GM19452 (cell line): ENCODE measurements around the gene MAP2K2.

ENCODE experiments used
- ATAC-seq: cut with Tn5 transposase; IDR thresholded peaks from one replicate; pipeline ENCODE4 v1.9.1; 2021; ENCODE audit not compliant: unreplicated experiment

Gene MAP2K2

GRCh38 chr19:4061683-4062418, 62.1 kb downstream of the MAP2K2 start:
- no peak for ATAC-seq

GRCh38 chr19:4061178-4061682, 62.7 kb downstream of the MAP2K2 start:
- ATAC-seq: no peak

DNA sequence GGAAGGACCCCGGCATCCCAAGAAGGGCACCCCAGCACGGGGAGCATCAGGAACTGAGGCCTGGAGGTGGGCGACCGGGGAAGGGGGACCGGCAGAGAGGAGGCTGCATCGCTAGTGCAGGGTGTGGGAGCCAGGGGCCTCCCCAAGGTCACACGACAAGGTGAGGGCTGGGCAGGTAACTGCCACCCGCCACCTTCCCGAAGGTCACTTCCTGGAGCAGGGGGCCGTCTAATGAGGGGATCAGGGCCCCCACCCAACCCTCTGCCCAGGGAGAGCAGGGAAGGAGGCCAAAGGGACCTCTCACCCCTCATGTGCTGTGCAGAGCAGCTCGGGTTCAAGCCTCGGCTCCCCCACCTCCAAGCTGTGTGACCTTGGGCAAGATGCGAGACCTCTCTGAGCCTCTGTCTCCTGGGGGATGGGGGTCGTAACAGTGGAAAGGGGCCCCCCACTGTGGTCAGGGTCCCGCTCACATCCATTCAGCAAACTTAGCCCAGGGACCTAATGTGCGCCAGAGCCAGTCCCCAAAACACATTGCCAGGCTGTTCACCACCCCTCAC, 63.2 kb downstream of the MAP2K2 start:
- ATAC-seq: no peak

DNA sequence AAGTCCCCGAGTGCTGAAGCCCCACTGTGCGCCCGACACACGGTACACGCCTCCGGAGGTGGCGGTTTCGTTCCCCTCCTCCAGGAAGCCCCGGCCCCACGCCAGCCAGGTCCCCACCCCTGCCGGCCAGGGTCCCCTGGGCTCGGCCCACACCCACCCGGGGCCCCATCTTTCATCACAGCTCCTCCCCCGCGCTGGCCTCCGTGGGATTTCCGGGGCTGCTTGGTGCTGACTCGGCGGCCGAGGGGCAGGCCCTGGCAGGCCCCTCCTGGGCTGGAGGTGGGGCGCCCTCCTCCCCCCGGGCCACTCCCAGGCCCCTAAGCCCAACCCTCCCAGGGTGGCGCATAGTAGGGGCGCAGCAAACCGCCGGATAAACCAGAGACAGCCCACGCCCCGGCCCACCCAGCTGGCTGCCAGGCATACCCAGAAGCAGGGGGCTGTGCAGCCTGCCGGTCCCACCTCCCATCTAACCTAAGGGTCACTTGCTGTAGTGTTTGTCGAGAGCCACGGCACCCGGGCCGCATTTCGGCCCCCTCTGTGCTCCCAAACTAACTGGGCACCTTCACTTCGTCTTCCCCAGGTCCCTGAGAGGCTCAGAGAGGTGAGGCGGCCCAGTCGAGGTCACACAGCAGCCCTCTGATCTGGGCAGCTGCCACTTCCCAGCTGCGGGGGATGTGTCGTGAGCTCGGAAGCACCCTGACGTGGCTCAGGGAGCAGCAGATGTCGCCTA, 63.9 kb downstream of the MAP2K2 start:
- no peak for ATAC-seq

- ATAC-seq: no peak
Measured at GRCh38 chr19:4059453-4059871, 64.5 kb downstream of the MAP2K2 start.

DNA sequence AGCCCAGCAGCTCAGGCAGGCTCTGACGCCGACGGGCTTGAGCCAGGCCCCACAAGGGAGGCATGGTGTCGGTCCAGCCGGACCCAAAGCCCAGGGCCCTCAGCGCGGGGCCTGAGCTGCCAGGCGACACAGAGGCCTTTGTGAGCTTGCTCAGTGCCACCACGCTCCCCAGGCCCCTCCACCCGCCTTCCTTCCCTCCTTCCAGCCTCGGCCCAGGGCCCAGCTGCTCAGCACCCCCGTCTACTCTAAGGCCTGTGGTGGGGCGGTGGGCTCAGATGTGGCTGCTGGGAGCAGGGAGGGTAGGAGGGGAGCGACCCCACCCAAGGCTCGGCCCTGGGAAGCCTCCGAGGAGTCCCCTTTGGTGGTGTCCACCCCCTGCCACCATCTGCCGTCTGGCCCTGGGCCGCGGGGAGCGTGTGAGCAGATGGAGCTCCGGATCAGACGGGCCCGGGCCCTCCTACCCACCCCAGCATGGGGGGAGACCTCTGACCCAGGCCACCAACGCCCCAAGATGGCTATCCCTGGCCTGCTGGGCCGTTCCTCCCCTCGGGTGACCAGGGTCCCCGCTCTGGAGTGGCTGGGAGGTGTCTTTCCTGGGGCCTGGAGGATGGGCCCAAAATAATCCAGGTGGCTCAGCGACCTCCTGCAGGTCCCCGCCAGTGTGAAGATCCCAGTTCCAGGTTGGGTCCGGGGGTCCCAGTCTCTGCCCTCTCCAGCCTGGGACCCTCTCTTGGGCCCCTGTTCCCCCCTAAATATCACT, 65.0 kb downstream of the MAP2K2 start:
- ATAC-seq: no peak

- no peak for ATAC-seq
Measured at GRCh38 chr19:4057931-4058692, 65.8 kb downstream of the MAP2K2 start.

DNA sequence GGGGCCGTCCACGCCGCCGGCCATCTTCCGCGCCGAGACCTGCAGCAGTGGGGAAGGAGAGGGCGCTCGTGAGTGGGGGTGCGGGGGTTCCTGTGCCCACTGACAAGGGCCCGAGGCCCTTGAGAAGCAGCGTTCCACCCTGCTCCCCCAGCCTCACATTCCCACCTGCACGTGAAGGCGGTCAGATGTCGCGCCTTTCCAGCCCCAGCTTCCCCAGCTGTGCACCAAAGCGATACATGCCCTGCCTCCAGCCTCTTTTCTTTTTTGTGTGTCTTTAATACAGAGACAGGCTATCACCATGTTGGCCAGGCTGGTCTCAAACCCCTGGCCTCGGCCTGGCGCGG, 68.7 kb downstream of the MAP2K2 start:
- no peak for ATAC-seq

GRCh38 chr19:4054441-4055208, 69.3 kb downstream of the MAP2K2 start:
- ATAC-seq: no peak

DNA sequence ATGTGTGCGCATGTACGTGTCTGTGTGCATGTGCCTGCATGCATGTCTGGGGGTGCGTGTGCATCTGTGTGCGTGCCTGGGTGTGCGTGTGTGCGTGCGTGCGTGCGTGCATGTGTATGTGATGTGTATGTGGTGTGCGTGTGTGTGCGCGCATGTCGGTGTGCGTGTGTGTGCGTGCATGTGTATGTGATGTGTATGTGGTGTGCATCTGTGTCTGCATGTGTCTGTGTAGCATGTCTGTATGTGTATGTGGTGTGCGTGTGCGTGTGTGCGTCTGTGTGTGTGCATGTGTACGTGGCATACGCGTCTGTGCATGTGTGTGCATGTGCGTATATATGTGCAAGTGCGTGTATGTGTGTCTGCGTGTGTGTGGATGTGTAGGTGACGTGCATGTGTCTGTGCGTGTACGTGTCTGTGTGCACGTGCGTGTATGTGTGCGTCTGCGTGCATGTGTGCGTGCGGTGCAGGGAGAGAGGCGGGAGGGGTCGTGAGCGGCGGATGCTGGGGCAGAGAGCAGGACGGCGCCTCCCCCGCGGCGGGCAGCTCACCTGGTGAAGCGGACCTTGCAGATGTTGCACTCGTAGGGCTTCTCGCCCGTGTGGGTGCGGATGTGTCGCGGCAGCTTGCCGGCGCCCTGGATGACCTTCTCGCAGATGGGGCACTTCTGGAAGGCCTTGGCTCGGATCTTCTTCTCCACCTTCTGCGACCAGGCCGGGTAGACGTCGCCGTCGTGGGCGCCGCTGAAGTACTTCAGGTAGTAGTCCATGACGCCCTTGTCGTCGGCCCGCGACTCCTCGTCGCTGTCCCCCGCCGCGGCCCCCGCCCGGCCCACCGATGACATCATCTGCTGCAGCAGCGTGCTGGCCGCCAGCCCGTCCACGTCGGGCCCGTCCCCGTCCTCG, 70.2 kb downstream of the MAP2K2 start:
- no peak for ATAC-seq

DNA sequence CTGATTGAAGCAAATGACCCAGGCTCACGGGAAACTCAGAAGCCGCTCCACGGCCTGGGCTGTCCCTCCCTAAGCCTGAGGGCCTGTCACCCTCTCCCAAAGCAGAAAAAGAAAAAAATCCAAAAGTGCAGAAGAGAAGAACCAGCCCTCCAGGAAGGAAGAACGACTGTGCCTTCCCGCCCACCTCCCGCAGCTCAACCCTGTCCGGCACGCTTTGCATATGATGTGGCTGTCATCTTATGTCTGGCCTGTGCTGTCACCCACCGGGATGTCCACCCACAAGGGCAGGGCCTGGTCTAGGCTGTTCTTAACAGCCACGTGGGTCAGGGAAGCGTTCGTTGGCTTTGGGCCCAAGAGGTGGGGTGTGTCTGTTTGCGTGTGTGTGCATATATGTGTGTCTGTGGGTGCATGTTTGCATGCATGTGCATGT, 70.9 kb downstream of the MAP2K2 start:
- ATAC-seq: no peak

- no peak for ATAC-seq
Measured at GRCh38 chr19:4052114-4052992, 71.6 kb downstream of the MAP2K2 start.

DNA sequence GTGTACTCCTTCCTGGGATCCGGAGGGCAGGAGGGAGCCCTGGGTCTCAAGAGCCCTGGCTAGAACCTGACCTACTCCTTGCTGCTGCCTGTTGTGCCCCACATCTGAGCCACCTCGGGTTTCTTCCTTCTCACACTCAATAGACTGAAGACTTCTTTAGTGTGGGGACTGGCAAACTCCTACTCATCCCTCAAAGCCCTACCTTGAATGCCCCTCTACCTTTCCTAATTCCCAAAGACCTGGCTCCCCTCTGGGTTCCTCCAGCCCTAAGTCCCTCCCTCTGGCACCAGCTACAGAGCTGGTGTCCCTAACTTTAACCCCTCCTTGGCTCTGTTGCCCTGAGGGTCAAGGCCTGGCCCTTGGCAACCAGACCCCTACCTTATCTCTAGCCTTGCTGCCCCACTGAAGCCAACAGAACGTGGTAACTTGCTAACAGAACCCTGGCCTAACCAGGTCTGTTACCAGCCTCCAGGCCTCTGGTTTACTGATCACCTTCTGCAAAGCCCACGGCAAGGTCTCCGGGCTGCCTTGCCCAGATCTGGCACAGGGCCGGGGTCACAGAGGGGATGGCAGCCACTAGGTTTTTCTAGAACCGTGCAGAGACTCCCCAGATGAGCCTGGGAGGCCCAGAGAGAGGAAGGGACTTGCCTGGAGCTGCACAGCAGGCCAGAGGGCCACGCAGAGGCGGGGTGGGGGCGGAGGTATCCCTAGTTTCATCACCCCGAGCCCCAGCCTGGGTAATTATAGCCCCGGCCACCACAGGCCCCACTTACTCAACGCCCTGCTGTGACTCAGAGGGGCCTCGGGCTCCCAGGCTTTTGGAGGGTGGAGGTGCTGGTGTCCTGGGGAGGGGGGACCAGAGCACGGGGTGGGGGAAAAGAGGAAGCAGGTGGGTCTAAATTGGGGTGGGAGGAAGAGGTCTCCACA, 72.5 kb downstream of the MAP2K2 start:
- no peak for ATAC-seq

DNA sequence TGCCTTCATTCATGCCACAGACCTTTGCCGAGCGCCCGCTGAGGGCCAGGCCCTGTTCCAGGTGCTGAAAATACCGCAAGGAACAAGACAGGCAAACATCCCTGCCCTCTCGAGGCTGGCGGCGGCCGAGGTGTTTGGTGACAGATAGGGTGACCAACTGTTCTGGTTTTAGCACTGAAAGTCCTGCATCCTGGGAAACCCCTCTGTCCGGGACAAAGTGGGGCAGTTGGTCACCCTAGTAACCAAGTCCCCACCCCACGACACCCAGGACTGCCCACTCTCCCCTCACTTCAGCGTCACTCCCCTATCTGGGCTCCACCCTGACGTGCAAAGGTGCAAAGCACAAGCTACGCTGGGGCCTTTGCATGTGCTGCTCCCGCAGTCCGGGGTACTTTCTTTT, 74.5 kb downstream of the MAP2K2 start:
- no peak for ATAC-seq

DNA sequence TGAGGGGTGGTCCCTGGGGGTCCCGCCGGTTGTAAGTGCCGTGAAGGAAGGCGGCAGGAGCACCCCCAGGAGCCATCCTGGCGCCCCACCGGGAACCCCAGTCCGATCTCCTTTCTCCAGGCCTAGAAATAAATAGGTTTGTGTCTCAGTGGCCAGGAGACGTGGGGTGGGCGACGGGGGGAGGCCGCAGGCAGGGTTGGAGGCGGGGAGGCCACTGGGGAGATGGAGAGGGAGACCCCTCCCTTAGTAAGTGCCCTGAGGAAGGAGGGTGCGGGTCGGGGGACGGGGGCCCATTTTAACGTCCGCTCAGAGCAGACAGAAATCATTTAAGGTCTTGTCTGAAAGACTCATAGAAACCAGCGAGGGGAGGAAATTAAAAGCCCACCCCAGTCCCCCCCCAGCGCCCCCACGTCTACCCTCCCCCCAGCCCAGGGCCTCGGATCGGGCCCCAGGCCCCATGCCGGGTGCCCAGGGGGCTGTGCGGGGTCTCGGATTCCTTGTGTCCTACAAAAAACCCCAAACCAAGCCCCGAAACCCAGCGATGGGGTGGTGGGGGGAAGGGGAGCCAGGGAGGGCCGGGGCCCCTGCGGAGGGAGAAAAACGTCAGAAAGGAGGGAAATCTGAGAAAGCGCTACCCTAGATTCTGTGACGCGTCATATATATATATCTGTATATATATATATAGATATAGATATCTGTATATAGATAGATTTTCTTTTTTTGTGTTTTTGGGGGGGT, 76.8 kb downstream of the MAP2K2 start:
- ATAC-seq: no peak

DNA sequence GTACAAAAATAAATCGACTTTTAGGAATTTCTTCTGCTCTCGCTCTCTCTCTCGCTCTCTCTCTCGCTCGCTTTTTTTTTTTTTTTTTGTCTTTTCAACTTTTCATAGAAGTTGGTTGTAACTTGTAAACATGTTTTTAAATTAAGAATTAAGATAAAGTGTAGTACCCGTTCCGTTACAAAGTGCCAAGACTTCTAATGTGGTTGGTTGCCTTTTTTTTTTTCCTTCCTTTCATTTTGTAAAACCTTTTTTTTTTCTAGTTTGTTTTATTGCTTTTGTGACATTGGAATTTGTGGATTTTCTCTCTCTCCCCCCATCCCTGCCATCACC, 77.6 kb downstream of the MAP2K2 start:
- no peak for ATAC-seq
